Activated CD8-positive, alpha-beta memory T cell treated with anti-CD3 and anti-CD28 coated beads for 1 hour (primary cell): ENCODE results near the gene TMEFF1.
"Not testable (repeated sequence)": the region's sequence is repeated elsewhere in the genome, so short reads cannot be mapped to it uniquely, and the experiment has no call there.

Experiments
- DNase-seq, 2 donors: peaks; one replicate each; pipeline ENCODE4 v3.0.0-alpha.2; 2020; ENCODE audit warnings: low read depth in 1 of 2; ENCODE audit errors: extremely low read depth in 1 of 2

Gene TMEFF1

GRCh38 chr9:100486479-100487176 lies 13.7 kb downstream of the TMEFF1 start:
- no peak for DNase-seq

- DNase-seq = no peak
These were observed 15.2 kb downstream of the TMEFF1 start for GRCh38 chr9:100488177-100488576.

GRCh38 chr9:100489836-100490235 lies 16.9 kb downstream of the TMEFF1 start:
- no peak for DNase-seq

- no peak for DNase-seq
These were observed 20.0 kb downstream of the TMEFF1 start for GRCh38 chr9:100492952-100493351.

GRCh38 chr9:100498592-100498991 lies 25.6 kb downstream of the TMEFF1 start:
- DNase-seq = no peak

- no peak for DNase-seq
These were observed 26.5 kb downstream of the TMEFF1 start for GRCh38 chr9:100499460-100499859.

- no peak for DNase-seq
These were observed 26.9 kb downstream of the TMEFF1 start for GRCh38 chr9:100499866-100500265.

- DNase-seq = peak in 1 of 2 donors; percentile 30
These were observed 32.7 kb downstream of the TMEFF1 start for GRCh38 chr9:100505564-100506159.

GRCh38 chr9:100507350-100507749 lies 34.4 kb downstream of the TMEFF1 start:
- DNase-seq = not testable (repeated sequence)

- DNase-seq = no peak
These were observed 38.3 kb downstream of the TMEFF1 start for GRCh38 chr9:100511205-100511604.

GRCh38 chr9:100515578-100516494 lies 42.9 kb downstream of the TMEFF1 start:
- DNase-seq = no peak

- DNase-seq = no peak
These were observed 48.3 kb downstream of the TMEFF1 start for GRCh38 chr9:100521282-100521681.

- DNase-seq = no peak
These were observed 52.6 kb downstream of the TMEFF1 start for GRCh38 chr9:100525563-100525962.

- DNase-seq = not testable (repeated sequence)
These were observed 54.3 kb downstream of the TMEFF1 start for GRCh38 chr9:100527180-100527794.

GRCh38 chr9:100534401-100534800 lies 61.5 kb downstream of the TMEFF1 start:
- no peak for DNase-seq

- DNase-seq = no peak
These were observed 67.4 kb downstream of the TMEFF1 start for GRCh38 chr9:100540327-100540726.

GRCh38 chr9:100549048-100549447 lies 76.1 kb downstream of the TMEFF1 start:
- no peak for DNase-seq

GRCh38 chr9:100554935-100555401 lies 82.0 kb downstream of the TMEFF1 start:
- no peak for DNase-seq

- DNase-seq = no peak
These were observed 82.5 kb downstream of the TMEFF1 start for GRCh38 chr9:100555471-100555870.

GRCh38 chr9:100557053-100557452 lies 84.1 kb downstream of the TMEFF1 start:
- DNase-seq = no peak

GRCh38 chr9:100561256-100561655 lies 88.3 kb downstream of the TMEFF1 start:
- DNase-seq = no peak
